ENCODE measurements around the gene TP53RK.

Gene TP53RK

GRCh38 chr20:46705378-46705729 is 16.1 kb upstream of the TP53RK start:
- no peak for DNase-seq

DNA sequence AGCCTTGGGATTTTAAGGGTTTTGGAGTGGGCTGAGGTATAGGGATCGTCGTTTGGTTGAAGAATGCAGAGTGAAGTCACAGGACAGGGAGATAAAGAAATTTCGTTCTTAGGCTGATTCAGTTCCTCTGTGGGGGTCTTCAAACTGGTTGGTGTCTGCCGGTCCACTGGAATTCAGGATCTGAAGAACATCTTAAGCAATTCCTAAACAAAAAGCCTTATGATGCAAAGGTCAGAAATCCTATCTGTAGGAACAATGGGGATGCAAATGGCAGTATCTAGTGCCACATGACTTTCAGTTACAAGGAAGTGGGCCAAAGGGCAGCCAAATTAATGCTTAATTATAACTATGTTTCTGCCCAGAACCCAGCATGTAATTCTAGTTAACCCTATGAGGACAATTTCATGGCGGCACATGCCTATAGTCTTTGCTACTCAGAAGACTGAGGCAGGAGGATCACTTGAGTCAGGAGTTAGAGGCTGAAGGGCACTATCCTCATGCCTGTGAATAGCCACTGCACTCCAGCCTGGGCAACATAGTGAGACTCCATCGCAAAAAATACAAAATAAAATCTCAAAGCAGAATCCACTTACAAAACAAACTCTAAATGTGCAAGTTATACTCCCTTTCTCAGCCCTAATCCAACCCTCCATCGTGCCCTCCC is 15.6 kb upstream of the TP53RK start:
- no peak for DNase-seq

- no peak for DNase-seq
Observed at GRCh38 chr20:46703435-46703834, 14.2 kb upstream of the TP53RK start.

DNA sequence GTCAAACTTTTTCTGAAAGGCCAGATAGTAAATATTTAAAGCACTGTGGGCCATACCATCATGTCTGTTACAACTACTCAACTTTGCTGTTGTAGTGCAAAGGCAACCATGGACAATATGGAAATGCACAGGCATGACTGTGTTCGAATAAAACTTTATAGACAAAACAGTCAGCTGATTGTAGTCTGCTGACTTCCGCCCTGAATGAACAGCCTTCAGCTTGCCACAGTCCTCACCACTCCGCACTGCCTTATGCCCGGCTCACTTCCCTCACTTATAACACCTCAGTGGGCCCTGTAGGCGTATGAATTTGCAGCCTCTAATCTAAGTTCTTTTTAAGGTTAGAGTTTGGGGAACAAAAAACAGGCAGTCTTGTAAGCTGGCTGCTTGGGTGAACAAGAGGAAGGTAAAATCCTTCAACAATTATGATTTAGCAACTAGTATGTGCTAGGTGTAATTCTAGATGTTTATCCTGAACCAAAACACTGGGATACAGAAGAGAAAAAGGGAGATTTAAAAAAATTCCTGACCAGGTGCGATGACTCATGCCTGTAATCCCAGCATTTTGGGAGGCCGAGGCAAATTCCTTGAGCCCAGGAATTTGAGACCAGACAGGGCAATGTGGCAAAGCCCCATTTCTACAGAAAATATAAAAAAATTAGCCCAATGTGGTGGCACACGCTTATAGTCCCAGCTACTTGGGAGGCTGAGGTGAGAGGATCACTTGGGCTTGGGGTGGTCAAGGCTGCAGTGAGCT is 13.4 kb upstream of the TP53RK start:
- DNase-seq, result no peak

DNA sequence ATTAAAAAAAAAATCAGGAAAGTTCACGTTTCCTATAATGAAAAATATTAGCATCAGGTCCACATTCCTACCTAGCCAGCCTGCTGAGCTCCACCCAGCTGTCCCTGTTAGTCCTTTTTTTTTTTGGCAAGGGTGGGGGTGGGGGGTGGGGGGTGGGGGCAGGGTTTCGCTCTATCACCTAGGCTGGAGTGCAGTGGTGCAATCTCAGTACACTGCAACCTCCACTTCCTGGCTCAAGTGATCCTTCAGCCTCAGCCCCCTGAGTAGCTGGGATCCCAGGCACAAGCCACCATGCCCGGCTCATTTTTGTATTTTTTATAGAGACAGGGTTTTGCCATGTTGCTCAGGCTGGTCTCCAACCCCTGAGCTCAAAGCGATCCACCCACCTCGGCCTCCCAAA is 12.7 kb upstream of the TP53RK start:
- no peak for DNase-seq

DNA sequence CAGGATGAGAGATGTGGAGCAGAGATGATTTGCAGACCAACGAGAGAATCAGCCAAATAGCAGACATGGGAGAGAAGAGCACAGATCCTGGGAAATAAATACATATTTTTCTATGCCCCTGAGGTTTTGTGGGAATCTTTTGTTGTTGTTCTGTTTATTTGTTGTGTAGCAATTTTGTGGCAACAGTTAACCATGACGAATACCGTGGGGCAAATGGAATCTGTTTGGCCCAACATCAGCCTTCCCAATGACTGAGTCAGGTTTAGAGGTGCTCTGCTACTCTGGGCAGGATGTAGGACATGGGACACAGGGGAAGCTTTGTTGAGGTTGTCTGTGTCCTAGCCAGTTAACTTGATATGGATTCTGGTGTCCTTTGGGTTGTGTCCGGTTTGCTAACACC is 12.3 kb upstream of the TP53RK start:
- no peak for DNase-seq

DNA sequence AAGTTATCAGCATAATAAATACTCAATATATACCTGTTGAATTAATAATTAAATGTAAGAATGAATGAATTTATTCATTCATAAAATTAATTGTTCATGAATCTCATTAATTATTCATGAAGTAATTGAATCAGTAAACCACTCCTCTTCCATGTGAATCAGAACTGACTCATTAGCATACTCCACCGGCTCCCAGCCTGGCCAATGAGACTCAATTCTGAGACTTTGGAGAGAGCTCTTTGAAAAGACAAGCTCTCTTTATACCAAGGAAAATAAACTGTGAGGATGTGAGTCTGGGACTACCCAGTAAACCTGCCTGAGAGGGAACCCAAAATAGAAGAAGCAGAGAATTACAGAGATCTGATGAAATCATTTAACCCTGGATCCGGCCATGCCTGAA is 11.8 kb upstream of the TP53RK start:
- DNase-seq, result no peak

GRCh38 chr20:46700481-46700880 is 11.2 kb upstream of the TP53RK start:
- DNase-seq, result no peak

DNA sequence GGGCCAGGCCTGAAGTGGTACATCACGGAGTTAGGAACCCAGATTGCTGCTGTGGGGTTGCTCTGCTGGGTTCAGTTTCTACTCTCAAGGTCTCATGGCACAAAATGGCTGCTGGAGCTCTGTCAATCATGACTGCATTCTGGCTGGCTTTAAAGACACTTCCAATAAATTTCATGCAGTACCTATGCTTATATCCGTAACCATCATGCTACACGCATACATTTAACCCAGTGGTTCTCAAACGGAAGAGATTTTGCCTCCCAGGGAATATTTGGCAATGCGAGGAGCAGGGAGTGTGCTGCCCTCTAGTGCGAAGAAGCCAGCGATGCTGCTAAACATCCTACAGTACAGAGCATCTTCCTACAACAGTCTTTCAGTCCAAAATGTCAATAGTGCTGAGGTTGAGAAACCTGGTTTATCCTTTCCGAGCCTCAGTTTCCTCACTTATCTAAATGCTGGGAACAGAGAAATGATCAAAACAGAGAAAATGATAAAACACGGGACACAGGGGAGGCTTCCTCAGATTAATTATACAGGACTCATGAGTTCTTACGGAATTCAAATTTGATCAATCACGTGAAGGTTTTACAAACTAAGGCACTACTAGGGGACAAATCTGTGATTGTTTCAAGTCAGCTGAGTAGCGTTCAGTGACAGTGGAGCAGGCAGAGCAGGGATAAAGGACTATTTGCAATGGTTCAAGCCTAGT is 10.6 kb upstream of the TP53RK start:
- no peak for DNase-seq

GRCh38 chr20:46698788-46699187 is 9.5 kb upstream of the TP53RK start:
- no peak for DNase-seq

DNA sequence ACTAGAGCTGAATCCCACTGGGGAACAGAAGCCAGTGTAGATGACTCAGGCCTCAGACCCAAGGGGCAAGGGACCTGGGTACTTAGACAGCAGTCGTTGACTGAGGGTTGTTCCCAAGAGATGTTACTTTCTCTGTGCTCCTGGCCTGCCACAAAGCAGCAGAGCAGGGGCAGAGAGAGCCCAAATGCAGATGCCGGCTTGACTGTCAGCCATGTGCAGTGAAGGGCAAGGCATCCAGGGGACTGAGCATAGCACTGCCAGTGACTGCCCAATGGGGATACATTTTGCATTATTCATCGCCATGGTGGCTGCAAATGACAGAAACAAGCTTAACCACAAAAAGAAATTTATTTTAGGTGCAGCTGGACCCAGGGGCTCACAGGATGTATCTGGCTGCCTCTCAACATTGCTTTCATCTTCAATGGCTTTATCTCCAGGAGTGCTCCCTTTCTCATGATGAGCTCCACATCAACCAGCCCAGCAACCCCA is 7.6 kb upstream of the TP53RK start:
- no peak for DNase-seq

GRCh38 chr20:46695892-46696291 is 6.6 kb upstream of the TP53RK start:
- peak; percentile 50 for DNase-seq

DNA sequence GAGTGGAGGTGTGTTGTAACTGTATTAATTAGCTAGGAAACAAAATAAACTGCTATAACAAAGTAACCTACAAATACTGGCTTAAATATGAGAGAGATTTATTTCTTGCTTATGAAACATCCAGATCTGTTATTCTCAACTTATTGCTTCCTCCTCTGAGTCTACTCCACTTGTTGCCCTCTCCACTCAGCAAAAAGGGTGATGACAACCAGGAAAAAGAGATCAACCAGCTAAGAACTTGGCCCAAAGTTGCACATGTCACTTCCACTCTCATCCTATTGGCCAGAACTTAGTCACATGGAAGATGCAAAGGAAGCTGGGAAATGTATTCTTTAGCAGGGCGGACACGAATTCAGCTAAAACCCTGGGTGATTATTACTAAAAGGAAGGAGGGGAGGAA is 5.2 kb upstream of the TP53RK start:
- no peak for DNase-seq

DNA sequence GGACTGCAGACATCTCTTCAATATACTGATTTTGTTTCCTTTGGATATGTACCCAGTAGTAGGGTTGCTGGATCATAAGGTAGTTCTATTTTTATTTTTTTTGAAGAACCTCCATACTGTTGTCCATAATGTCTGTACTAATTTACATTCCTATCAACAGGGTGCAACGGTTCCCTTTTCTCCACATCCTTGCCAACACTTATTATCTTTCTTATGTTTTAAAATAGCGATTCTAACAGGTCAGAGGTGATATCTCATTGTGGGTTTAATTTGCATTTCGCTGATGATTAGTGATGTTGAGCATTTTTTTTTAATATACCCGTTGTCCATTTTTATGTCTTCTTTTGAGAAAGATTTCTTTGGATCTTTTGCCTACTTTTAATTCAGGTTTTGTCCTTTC is 2.0 kb upstream of the TP53RK start:
- no peak for DNase-seq

GRCh38 chr20:46690219-46691106 is 1.2 kb upstream of the TP53RK start:
- no peak for DNase-seq

- no peak for DNase-seq
Observed at GRCh38 chr20:46689754-46690085, 476 bp upstream of the TP53RK start.

- DNase-seq, result no peak
Observed at GRCh38 chr20:46688151-46689081, 828 bp downstream of the TP53RK start.

GRCh38 chr20:46683939-46684750 is 5.1 kb downstream of the TP53RK start:
- DNase-seq, result peak; percentile 75

GRCh38 chr20:46683668-46683938 is 5.6 kb downstream of the TP53RK start:
- DNase-seq, result no peak

DNA sequence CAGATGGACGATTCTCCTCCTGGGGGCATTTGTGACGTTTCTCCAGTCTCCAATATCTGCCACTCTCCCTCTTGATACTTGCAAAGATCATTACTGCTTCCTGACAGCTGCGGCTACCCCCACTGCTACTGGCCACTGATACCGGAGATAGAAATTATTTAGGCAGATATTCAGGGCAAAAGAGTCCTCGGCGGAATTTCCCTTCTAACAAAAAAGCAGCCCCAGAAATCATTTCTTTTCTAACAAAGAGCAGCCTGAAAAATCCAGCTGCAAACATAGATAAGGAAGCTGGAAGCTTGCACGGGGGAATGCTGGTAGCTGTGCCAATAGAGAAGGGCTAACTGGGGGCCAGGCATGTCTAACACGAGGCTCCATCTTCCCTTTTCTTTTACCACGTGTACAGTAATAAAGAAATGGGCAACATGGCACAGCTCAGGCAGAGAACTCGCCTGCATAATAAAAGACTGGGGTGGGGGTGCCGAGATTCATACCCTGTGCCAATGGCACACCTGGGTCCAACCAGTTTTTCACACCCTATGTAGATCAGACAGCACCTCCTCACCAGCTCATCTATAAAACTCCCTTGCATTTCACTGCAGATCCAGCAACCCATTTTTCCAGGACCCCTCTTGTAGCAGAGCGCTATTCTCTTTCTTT is 6.1 kb downstream of the TP53RK start:
- DNase-seq, result no peak

Data from femur (tissue), 1 donor.